Peyer's patch (tissue), 4 donors: ENCODE results near the gene AMY2B. TPM values are rescaled to one million over a fixed set of nuclear protein-coding genes. Genes with fewer than 3 reads are reported as not detected.
"Not testable (repeated sequence)": the region's sequence is repeated elsewhere in the genome, so short reads cannot be mapped to it uniquely, and the experiment has no call there.

Experiments used
- DNase-seq, 3 donors: peaks; one replicate each; pipeline ENCODE4 v3.0.0-alpha.2; 2017 to 2019
- H3K27ac ChIP-seq, 4 donors: fragments of 200-600 bp; sonication (generic); one replicate each; pipeline ENCODE4 v1.5.1; 2016 to 2019
- H3K27me3 ChIP-seq, 2 donors: fragments of 200-600 bp; sonication (generic); one replicate each; pipeline ENCODE4 v1.5.1; 2019
- H3K36me3 ChIP-seq, 3 donors: fragments of 200-600 bp; sonication (generic); one replicate each; pipeline ENCODE4 v1.5.1; 2016 to 2019
- H3K4me1 ChIP-seq, 4 donors: fragments of 200-600 bp; sonication (generic); one replicate each; pipeline ENCODE4 v1.5.1; 2016 to 2019
- H3K4me3 ChIP-seq, 4 donors: fragments of 200-600 bp; sonication (generic); 1 replicate in 3 of 4; 2 replicates in 1 of 4; pipeline ENCODE4 v1.5.1; 2016 to 2019; ENCODE audit warnings: mild to moderate bottlenecking in 1 of 4
- H3K9me3 ChIP-seq, 4 donors: fragments of 200-600 bp; sonication (generic); one replicate each; pipeline ENCODE4 v1.5.1; 2016 to 2019; ENCODE audit warnings: mild to moderate bottlenecking in 1 of 4
- POLR2A ChIP-seq, 2 donors: fragments of 450-650 bp; IDR thresholded peaks; one replicate each; pipeline ENCODE4 v1.5.1; 2017; ENCODE audit warnings: antibody characterized with exemption in 2 of 2, mild to moderate bottlenecking in 2 of 2, moderate library complexity in 2 of 2
- total RNA-seq, 4 donors: library from RNA; depleted of rRNA; stranded (reverse); fragments of >200 nt; gene quantifications; one replicate each; pipeline ENCODE4 v1.1.0, GENCODE V29; 2016
- TF ChIP-seq, protein P1 (sequence below), 6 experiments: fragments of 450-650 bp in 4 of 6; fragments of 200-600 bp in 2 of 6; sonication (generic) in 1 of 6; IDR thresholded peaks; one replicate each; pipeline ENCODE4 v1.5.1; 2017 to 2019; ENCODE audit warnings: antibody characterized with exemption in 6 of 6, mild to moderate bottlenecking in 3 of 6, moderate library complexity in 1 of 6

The AMY2B gene
- total RNA-seq, 4 donors from 2014 or later, result 20.3 to 46.4 (median 28.4) TPM

GRCh38 chr1:103538226-103538625 is 33.2 kb upstream of the AMY2B start:
- Histone ChIP-seq H3K4me1 (no peaks in the 10 kb centered on the region), H3K27me3 (no peaks in the 10 kb centered on the region)

DNA sequence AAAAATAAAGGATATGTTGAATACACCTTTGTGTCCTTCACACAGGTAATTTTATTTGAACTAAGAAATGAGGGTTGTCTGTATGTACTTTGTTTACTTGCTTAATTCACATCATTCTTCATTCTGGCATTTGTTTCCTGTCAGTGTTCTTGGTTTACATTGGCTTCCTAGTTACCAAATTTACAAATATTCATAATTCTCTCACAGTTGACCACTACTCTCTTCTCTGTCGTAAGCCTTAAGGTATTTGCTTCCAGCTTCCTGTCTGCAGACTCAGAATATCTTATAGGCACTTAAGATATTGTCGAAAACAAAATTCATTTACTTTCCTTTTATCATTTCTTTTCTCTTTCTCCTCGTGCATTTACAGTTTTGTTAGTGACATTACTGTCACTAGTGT is 30.0 kb upstream of the AMY2B start:
- peaks cover 0 to 91% (median 2%) of the 10 kb centered on the region in 3 donors for H3K36me3 ChIP-seq
- no peaks in the 10 kb centered on the region for H3K4me1 ChIP-seq
- no peak for DNase-seq
- TF ChIP-seq, protein P1, sequence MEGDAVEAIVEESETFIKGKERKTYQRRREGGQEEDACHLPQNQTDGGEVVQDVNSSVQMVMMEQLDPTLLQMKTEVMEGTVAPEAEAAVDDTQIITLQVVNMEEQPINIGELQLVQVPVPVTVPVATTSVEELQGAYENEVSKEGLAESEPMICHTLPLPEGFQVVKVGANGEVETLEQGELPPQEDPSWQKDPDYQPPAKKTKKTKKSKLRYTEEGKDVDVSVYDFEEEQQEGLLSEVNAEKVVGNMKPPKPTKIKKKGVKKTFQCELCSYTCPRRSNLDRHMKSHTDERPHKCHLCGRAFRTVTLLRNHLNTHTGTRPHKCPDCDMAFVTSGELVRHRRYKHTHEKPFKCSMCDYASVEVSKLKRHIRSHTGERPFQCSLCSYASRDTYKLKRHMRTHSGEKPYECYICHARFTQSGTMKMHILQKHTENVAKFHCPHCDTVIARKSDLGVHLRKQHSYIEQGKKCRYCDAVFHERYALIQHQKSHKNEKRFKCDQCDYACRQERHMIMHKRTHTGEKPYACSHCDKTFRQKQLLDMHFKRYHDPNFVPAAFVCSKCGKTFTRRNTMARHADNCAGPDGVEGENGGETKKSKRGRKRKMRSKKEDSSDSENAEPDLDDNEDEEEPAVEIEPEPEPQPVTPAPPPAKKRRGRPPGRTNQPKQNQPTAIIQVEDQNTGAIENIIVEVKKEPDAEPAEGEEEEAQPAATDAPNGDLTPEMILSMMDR (IDR thresholded peaks at IDR 0.05), result no peak
- no peak for TF ChIP-seq POLR2A (IDR thresholded peaks at IDR 0.05)
- no peaks in the 10 kb centered on the region for H3K9me3 ChIP-seq
- no peak overlapping the region for H3K4me3 ChIP-seq
- no peaks in the 10 kb centered on the region for H3K27me3 ChIP-seq
- no peak overlapping the region for H3K27ac ChIP-seq

More at GRCh38 chr1:103538226-103538625, 33.2 kb upstream of the AMY2B start:
- no peak for DNase-seq
- TF ChIP-seq POLR2A (IDR thresholded peaks at IDR 0.05), result no peak
- TF ChIP-seq, protein P1 (IDR thresholded peaks at IDR 0.05), result no peak
- Histone ChIP-seq H3K36me3 (peaks cover 0 to 79% (median 0%) of the 10 kb centered on the region in 3 donors), H3K9me3 (no peaks in the 10 kb centered on the region), H3K4me3 (no peak overlapping the region), H3K27ac (no peak overlapping the region)

DNA sequence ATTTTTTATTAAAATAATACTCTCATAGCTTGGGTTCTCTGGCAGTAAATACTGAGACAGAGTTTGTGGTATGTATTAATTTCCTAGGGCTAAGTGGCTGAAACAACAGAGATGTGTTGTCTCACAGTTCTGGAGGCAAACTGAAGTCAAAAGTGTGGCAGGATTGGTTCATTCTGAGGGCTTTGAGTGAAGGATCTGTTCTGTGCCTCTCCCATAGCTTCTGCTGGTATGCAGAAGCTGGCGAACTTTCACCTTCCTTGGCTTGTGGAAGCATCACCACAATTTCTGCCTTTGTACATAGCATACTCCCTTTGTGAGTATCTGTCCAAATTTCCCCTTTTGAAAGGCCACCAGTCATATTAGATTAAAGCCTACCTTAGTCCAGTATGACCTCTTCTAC is 24.9 kb upstream of the AMY2B start:
- H3K27me3 ChIP-seq, result no peaks in the 10 kb centered on the region
- H3K4me1 ChIP-seq, result no peaks in the 10 kb centered on the region
- DNase-seq, result no peak
- peaks cover 0 to 91% (median 2%) of the 10 kb centered on the region in 3 donors for H3K36me3 ChIP-seq
- no peak overlapping the region for H3K27ac ChIP-seq
- TF ChIP-seq POLR2A (IDR thresholded peaks at IDR 0.05), result no peak
- TF ChIP-seq, protein P1 (IDR thresholded peaks at IDR 0.05), result no peak
- no peak overlapping the region for H3K4me3 ChIP-seq
- H3K9me3 ChIP-seq, result no peaks in the 10 kb centered on the region

DNA sequence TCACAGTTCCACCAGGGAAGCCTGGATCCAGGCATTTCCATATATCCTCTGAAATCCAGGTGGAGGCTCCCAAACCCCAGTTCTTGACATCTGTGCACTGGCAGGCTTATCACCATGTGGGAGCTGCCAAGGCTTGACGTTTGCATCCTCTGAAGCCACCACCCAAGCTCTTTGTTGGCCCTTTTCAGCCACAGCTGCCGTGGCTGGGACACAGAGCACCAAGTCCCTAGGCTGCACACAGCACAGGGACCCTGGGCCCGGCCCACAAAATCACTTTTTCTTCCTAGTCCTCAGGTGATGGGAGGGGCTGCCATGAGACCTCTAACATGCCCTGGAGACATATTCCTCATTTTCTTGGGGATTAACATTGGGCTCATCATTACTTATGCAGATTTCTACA is 23.5 kb upstream of the AMY2B start:
- Histone ChIP-seq H3K4me3 (no peak overlapping the region), H3K9me3 (no peaks in the 10 kb centered on the region), H3K4me1 (no peaks in the 10 kb centered on the region), H3K27ac (no peak overlapping the region), H3K27me3 (no peaks in the 10 kb centered on the region), H3K36me3 (peaks cover 0 to 95% (median 5%) of the 10 kb centered on the region in 3 donors)
- no peak for DNase-seq
- TF ChIP-seq POLR2A (IDR thresholded peaks at IDR 0.05), result no peak
- TF ChIP-seq, protein P1 (IDR thresholded peaks at IDR 0.05), result no peak

- TF ChIP-seq, protein P1 (IDR thresholded peaks at IDR 0.05), result no peak
- no peak for TF ChIP-seq POLR2A (IDR thresholded peaks at IDR 0.05)
- H3K27ac ChIP-seq, result no peak overlapping the region
- DNase-seq, result no peak
These were observed 11.0 kb upstream of the AMY2B start for GRCh38 chr1:103560427-103560826.

DNA sequence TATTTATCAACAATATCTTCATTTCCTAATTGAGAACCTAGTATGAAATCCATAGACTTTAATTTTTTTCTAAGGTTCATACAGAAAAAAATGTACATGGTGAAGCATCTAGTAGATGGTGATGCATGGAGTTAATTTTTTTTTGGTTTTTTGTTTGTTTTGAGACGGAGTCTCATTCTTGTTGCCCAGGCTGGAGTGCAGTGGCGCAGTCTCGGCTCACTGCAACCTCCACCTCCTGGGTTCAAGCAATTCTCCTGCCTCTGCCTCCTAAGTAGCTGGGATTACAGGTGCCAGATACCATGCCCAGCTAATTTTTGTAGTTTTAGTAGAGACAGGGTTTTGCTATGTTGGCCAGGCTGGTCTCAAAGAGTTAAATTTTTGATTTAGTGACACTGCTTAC is 10.3 kb upstream of the AMY2B start:
- not testable (repeated sequence) for DNase-seq, H3K4me3 ChIP-seq, H3K27me3 ChIP-seq, H3K4me1 ChIP-seq, H3K36me3 ChIP-seq, H3K9me3 ChIP-seq
- H3K27ac ChIP-seq, result peak overlapping the region in 1 of 4 donors; percentile 50

More at GRCh38 chr1:103560427-103560826, 11.0 kb upstream of the AMY2B start:
- Histone ChIP-seq H3K9me3 (no peaks in the 10 kb centered on the region), H3K4me1 (peaks cover 0 to 8% (median 0%) of the 10 kb centered on the region in 4 donors), H3K36me3 (peaks cover 0 to 6% (median 0%) of the 10 kb centered on the region in 3 donors), H3K4me3 (no peak overlapping the region), H3K27me3 (no peaks in the 10 kb centered on the region)
